ENCODE measurements around the gene GMDS. TPM values are rescaled to one million over a fixed set of nuclear protein-coding genes. Genes with fewer than 3 reads are reported as not detected.
A peak's percentile ranks its signal among the peaks of the same experiment; 100 is the strongest.

The GMDS gene
- total and polyA plus RNA-seq, 2 of the 13 experiments (the other 11 are each of a cell fraction or from before 2014, with no cell fraction given), result 64.4 to 112 TPM

DNA sequence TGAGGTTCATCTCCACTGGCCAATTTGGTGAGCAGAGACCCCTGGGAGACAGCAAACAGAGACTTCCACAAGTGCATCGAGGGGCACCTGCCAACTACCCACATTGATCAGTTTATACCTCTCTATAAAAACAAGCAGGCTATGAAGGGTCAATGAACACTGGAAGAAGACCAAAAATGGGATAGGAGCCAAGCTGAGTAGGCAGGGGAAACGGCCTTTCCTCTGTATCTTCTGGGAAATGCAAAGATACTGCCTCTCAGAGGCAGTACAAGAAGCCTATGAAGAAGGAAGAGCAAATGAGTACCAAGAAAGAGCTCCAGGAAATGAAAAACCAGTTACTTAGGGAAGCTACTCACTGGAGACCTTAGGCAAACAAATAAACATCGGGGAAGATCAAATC lies 247.7 kb downstream of the GMDS start:
- no peaks in the 10 kb centered on the region for H3K4me1 ChIP-seq (ENCODE audit: insufficient read depth, low read length)
- no peak for FAIRE-seq
- intact Hi-C loops (cut with micrococcal nuclease; ENCODE audit: unreplicated experiment), result no loop called here
- 88% methylated on average over 3 of the region's 3 CpGs for WGBS (ENCODE audit: low lambda C conversion rate)
- no peak for ATAC-seq
- no peaks in the 10 kb centered on the region for H3K27me3 ChIP-seq (ENCODE audit: control insufficient read depth in 1 of 2, insufficient read depth in 2 of 2, low read length in 2 of 2)
- in situ Hi-C loops (cut with HindIII; ENCODE audit: extremely low pct_ligation_motif_present, low pct_unique_long_range_greater_than_20kb), result no loop called here
- TF ChIP-seq, protein P1, sequence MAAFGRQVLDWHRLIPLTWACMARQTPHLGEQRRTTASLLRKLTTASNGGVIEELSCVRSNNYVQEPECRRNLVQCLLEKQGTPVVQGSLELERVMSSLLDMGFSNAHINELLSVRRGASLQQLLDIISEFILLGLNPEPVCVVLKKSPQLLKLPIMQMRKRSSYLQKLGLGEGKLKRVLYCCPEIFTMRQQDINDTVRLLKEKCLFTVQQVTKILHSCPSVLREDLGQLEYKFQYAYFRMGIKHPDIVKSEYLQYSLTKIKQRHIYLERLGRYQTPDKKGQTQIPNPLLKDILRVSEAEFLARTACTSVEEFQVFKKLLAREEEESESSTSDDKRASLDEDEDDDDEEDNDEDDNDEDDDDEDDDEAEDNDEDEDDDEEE (CRISPR knock-in tag; IDR thresholded peaks at IDR 0.05), result no peak
- TF ChIP-seq ZNF24 (IDR thresholded peaks at IDR 0.05), result no peak
- no peak for TF ChIP-seq SNRNP70 (IDR thresholded peaks at IDR 0.05; ENCODE audit: low read depth, low read length)
- TF ChIP-seq SOX6 (IDR thresholded peaks at IDR 0.05), result no peak
- TF ChIP-seq SOX6 (CRISPR knock-in tag; IDR thresholded peaks at IDR 0.05), result no peak
- H3K9ac ChIP-seq (ENCODE audit: insufficient read depth, low read depth, low read length), result no peak overlapping the region
- no peaks in the 10 kb centered on the region for H3K9me3 ChIP-seq (ENCODE audit: low read length)
- H3K4me3 ChIP-seq (replicated peaks in 1 of 3; ENCODE audit: insufficient read depth in 1 of 3, low read depth in 2 of 3, low read length in 3 of 3), result no peak overlapping the region
- no peak overlapping the region for H3K27ac ChIP-seq (ENCODE audit: extremely low read length, insufficient read depth, low read length)
- H3K79me2 ChIP-seq (ENCODE audit: insufficient read depth, low read length), result no peaks in the 10 kb centered on the region
- CTCF ChIA-PET (ENCODE audit: low intra/inter-chr PET ratio, low total read pairs), result no interaction called here
- no peak for DNase-seq (ENCODE audit: low spot score)
- POLR2A ChIA-PET, result no interaction called here
- no TSS peak for BruUV-seq (replicated peaks)
- no peak overlapping the region for H3K4me2 ChIP-seq (ENCODE audit: low read depth, low read length)
- no peaks in the 10 kb centered on the region; a peak in 1 of 5 replicates for H3K36me3 ChIP-seq (replicated peaks in 1 of 2; ENCODE audit: control insufficient read depth in 1 of 2, insufficient read depth in 2 of 2, low read length in 2 of 2)
- no peak overlapping the region for H2AFZ ChIP-seq (ENCODE audit: low read length)
- H4K20me1 ChIP-seq (ENCODE audit: insufficient read depth, low read length), result peaks cover 4% of the 10 kb centered on the region; the same call in 1 of the 2 replicates

DNA sequence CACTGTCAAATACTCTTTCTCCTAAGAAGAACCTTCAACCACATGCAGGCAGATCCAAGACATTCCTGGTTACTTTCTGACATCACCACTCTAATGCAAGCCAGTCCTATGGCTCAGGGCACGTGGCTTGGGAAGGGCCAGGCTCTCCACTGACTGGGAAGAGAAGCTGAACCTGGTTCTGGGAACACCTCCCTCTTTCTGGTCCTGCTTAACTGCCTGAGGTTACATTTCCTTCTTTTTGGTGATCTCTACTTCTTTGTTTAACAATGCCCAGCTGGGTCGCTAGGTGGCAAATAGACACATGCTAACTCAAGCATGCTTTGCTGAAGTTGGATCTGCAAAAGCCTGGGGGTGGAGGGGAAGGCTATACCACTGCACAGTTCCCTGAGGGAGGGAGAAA lies 249.8 kb downstream of the GMDS start:
- TF ChIP-seq RBM22 (optimal IDR thresholded peaks at IDR 0.05; ENCODE audit: low read length), result peak; percentile 78
- TF ChIP-seq ZNF230 (CRISPR knock-in tag; IDR thresholded peaks at IDR 0.05), result no peak
- Histone ChIP-seq H3K36me3 (replicated peaks in 1 of 2; ENCODE audit: control insufficient read depth in 1 of 2, insufficient read depth in 2 of 2, low read length in 2 of 2) (peaks cover 0 to 10% of the 10 kb centered on the region in 2 experiments; a peak in 1 of 5 replicates), H3K9ac (ENCODE audit: insufficient read depth, low read depth, low read length) (no peak overlapping the region), H3K9me3 (ENCODE audit: low read length) (no peaks in the 10 kb centered on the region), H3K4me2 (ENCODE audit: low read depth, low read length) (no peak overlapping the region), H3K79me2 (ENCODE audit: insufficient read depth, low read length) (no peaks in the 10 kb centered on the region), H2AFZ (ENCODE audit: low read length) (no peak overlapping the region), H3K27me3 (ENCODE audit: control insufficient read depth in 1 of 2, insufficient read depth in 2 of 2, low read length in 2 of 2) (no peaks in the 10 kb centered on the region), H3K4me3 (replicated peaks in 1 of 3; ENCODE audit: insufficient read depth in 1 of 3, low read depth in 2 of 3, low read length in 3 of 3) (no peak overlapping the region), H3K27ac (ENCODE audit: extremely low read length, insufficient read depth, low read length) (no peak overlapping the region), H4K20me1 (ENCODE audit: insufficient read depth, low read length) (peaks cover 4% of the 10 kb centered on the region; the same call in 1 of the 2 replicates), H3K4me1 (ENCODE audit: insufficient read depth, low read length) (no peaks in the 10 kb centered on the region)
- CTCF ChIA-PET (ENCODE audit: low intra/inter-chr PET ratio, low total read pairs), result no interaction called here
- intact Hi-C loops (cut with micrococcal nuclease; ENCODE audit: unreplicated experiment), result no loop called here
- no peak for DNase-seq (ENCODE audit: low spot score)
- WGBS (ENCODE audit: low lambda C conversion rate), result 100% methylated on average over 2 of the region's 2 CpGs
- POLR2A ChIA-PET, result no interaction called here
- peak; percentile 16; the same call in 1 of the 3 replicates for ATAC-seq
- BruUV-seq (replicated peaks), result no TSS peak
- in situ Hi-C loops (cut with HindIII; ENCODE audit: extremely low pct_ligation_motif_present, low pct_unique_long_range_greater_than_20kb), result no loop called here
- FAIRE-seq, result no peak
